ENCODE data around the gene KCNG4.

Gene KCNG4

DNA sequence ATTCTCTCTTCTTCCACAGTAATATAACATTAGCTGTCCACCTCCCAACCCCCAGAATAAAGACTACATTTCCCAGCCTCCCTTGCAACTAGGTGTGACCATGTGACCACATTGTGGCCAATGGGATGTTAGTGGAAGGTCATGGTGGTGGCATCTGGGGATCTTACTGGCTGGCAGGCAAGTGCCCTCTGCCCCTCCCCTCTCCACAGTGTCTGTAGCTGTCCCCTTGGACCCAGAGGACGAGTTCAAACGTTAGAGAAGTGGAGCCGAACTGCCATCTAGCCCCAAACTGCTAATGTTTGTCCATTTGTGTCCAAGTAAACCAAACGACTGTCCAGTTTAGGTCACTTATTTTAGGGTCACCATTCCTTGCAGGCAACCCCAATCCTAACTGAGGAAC, 26.6 kb upstream of the KCNG4 start:
- DNase-seq = peak in 52 of 56 donors; percentile 7 to 79 (median 39)

DNA sequence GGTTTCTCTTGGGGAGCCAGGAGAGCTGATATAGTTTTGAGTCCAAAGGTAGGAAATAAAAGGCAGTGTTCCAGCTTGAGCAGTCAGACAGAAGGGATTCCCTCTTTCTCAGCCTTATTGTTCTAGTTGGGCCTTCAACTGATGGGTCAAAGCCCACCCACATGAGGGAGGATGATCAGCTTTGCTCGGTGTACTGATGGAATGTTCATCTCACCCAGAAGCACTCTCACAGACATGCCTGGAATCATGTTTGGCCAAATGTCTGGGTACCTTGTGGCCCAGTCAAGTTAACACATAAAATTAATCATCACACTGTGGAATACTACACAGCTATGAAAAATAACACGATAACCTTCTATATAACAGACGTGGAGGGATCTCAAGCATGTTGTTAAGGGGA, 23.1 kb upstream of the KCNG4 start:
- no peak for DNase-seq

DNA sequence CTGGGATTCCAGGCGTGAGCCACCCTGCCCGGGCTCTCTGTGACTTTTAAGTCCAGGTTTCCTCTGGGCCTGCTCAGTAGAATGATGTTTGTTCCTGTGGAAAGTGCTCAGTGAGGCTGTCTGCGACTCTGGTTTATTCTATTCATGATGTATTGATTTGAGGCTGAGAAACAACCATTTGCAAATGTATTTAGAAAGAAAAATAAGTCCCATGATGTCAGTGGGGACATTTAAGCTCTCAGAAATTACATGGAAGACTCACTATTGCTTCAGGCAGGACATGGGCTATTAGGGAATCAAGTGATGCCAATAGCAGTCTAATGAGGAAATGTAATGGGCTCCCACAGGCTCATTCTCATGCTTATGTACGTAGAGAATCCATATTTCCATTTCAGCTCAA, 22.2 kb upstream of the KCNG4 start:
- DNase-seq = no peak

DNA sequence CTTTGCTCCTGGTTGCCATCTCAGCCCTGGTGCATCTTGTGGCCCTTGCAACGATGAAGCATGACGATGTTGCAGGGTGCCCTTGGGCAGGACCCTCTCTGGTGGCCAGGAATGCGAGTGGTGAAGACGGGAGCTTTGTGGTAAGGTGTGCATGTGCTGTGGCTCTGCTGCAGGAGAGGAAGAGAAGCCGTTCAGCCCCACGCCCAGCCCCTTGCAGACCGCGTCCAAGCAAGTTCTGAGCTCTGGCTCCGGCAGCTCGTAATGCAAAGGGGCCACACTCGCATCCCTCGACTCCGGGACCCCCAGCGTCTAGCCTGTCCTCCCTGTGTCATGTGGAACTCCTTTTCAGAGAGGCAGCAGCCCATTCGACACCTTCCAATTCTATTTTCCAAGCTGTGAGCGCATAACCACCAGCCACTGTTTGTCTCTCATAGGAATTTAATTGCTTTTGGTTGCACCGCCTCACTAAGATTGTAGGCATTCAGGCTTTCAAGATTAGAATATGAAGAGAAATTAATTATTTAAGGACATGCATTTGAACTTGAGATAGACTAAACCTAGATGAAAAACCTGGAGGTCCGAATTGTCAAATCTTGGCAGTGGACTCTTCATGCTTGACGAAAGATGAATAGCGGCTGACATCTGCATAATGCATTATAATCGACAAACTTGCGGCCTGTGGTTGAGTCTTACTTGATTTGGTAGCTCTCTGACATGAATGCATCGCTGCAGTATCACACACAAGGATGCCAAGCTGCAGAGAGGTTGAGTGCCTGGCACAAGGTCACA, 21.1 kb upstream of the KCNG4 start:
- DNase-seq = no peak

DNA sequence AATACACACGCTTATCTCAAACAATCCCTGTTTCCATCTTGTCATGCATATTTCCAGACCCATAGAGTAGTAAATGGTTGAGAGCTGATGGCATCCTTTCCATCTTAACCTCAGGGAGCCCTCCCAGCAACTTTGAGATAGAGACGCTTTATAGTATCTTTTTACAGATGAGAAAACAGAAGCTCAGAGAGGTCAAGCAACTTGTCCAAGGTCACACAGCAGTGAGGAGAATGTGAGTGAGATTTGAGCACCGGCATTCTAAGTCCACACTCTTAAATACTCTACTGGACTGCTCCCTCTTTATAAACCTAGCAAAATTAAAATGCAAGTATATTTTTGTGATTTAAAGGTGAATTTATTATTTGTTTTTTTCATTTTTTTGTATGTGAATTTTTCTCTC, 19.9 kb upstream of the KCNG4 start:
- no peak for DNase-seq

DNA sequence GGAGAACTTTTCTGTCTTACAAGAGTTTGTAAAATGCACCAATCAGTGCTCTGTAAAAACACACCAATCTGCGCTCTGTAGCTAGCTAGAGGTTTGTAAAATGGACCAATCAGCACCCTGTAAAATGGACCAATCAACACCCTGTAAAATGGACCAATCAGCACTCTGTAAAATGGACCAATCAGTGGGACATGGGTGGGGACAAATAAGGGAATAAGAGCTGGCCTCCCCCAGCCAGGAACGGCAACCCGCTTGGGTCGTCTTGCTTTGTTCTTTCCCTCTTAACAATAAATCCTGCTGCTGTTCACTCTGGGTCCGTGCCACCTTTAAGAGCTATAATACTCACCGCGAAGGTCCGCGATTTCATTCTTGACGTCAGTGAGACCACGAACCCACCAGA, 18.5 kb upstream of the KCNG4 start:
- DNase-seq = no peak

DNA sequence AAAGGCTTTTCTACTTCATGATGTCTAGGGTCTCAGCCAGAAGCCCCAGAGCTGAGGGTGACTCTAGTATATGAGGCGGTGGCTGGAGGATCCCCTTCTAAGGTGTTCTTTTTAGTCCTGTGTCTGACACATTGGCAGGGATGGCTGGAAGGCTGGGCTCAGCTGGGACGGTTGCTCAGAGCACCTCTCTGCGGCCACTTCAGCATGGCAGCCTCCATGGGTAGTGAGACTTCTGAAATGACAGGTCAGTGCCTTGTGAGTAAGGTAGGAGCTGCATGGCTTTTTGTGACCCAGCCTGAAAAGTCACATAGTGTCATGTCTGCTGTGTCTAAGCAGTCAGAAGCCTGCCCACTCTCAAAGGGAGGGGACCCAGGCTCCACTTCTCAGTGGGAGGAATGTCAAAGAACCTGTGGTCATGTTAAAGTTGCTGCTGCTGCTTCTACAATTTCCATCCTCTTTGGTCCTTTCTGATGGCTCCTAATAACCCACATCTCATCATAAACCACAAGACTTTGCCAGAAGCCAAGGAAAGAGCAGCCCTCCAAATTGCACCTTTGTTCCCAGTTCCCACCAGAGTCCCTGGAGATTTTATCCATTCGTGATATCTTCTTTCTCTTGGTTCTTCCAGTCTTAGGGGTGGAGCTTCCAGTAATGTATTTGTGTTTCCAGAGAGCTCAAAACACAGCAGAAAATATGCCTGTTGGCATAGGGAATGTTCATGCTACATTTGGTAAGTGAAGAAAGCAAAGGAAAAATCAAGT, 15.4 kb upstream of the KCNG4 start:
- no peak for DNase-seq

DNA sequence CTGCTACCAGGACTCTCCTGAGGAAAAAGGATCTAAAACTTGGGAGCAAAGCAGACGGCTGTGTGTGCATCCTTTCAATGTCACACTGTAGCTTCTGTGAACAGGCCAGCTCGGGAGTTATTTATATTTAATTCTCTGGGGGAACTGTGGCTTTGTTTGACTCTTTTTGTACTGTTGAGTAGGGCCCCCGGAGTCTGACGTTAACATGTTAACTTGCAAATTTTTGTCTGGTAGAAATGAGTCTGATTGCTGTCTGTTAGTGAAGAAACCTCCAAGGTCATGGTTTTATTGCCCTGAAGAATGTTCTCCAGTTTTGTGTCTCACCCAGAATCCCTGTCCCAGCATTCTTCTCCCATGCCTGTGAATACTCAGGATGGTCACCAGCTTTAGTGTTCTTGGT, 14.2 kb upstream of the KCNG4 start:
- DNase-seq = no peak

DNA sequence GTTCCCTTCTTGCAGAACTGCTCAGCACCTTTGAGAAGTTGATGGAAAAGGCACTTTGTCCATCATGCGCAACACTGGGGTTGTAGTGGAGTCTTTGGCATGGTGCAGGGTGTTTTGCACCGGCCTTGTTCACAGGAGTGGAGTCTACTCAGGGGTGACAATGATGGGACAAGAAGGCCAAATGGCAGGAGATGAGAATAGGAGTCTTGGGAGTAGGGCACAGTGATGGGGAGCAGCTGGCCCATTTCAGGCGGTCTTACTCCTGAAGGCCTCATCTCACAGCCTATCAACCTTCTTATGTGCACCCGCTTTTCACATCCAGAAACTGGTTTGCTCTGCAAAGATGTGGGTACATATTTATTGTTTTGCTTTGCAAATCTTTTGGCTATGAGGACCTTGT, 13.4 kb upstream of the KCNG4 start:
- no peak for DNase-seq

DNA sequence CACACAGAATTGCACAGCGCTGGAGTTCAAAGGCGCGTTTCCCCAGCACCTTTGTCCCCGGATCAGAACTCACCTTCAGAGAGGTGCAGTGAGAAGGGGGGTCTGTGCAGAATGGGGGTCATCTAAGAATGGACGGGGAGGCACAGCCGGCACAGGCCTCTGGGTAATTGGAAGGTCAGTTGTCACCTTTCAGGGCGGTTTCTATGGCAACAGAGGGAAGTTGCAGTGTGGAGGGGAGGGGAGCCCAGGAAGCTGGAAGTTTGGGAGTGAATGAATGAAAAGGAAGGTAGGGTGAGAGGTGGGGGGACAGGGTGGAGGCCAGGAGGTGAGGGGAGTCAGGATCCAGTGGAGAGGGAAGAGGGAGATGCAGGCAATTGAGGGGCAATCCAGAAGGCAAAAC, 12.4 kb upstream of the KCNG4 start:
- no peak for DNase-seq

DNA sequence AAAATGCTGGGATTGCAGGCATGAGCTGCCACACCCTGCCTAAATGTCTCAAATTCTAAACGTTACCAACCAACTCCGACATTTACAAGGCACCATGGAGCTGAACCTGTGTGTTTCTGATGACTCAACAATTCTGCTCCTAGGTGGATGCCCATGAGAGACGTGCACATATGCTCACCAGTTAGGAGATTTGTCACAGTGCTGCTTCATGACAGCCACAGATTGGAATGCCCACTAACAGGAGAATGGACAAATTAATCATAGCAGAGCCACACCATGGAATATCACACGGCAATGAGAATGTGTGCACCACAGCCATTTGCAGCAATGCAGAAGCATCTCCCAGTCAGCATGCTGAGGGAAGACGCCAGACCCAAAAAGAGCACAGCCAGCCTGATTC, 8.0 kb upstream of the KCNG4 start:
- DNase-seq = no peak

DNA sequence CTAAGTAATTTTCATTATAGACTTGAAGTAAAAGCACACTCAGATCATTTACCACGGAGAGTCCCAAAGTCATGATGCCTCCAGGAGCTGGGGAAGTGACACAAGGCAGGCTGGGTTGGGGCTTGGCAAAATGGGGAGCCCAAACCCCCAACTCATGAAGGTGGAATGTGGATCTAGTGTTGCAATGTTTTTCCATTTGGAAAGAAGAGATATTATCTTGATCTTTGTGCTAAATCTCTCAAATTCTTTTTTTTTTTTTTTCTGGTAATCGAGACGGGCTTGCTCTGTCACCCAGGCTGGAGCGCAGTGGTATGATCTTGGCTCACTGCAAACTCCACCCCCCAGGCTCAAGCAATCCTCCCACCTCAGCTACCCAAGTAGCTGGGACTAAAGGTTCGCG, 7.5 kb upstream of the KCNG4 start:
- DNase-seq = no peak

DNA sequence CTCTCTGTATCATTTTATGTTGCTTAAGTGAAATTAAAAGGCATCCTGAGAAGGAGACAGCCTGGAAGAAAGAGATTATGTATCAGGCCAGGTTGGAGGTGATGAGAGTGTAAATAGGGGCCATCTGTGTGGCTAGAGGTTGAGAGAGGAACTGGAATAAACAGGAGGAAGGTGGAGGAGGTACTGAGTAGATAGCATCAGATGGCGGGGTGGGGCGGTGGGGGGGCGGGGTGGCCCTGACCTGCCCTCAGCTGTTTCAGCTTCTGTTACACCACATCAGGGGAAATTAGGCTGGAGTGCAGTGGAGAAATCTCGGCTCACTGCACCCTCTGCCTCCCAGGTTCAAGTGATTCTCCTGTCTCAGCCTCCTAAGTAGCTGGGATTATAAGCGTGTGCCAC, 6.9 kb upstream of the KCNG4 start:
- DNase-seq = no peak

DNA sequence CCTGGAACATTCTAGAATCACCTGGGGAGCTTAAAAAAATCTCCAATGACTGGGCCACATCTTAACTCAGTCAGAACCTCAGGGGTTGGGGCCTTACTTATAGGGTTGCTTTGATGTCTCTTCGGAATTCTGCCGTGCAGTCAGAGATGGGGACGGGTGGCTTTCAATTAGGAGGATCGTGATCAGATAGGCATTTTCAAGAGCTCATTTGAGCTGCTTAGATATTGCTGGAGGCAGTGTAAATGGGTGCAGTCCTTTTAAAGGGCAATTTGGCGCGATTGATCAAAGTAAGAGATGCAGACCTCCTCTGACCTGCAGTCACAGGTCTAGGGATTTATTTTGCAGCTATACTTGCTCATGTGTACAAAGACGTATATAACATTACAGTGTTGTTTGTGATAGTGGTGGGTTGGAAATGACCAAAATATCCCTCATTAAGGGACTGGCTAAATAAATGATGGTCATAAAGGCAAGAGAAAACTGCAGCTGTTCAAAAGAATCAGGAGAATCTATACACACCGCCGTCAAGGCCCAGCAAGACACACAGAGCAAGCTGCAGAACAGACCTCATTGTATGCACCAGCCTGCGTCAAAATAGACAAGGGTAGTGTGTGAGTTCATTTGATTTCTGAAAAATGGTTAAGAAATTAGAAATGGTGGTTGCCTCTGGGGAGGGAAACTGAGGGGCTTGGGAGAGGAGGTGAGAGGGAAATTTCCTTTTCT, 6.3 kb upstream of the KCNG4 start:
- no peak for DNase-seq

DNA sequence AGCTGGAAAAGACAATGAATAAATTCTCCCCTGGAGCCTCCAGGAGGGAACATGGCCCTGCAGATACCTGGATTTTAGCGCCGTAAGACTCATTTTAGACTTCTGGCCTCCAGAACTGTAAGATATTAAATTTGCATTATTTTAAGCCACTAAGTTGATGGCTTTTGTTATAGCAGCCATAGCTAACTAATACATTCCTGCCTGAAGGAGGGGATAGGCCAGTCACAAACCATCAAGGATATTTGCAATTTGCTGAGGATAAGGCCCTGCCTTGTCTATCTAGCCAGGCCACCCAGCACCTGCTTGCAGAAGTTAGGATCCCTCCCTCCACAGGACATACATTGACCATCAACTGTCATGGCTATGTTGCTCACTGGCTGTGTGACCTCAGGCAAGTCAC, 4.9 kb upstream of the KCNG4 start:
- DNase-seq = no peak

DNA sequence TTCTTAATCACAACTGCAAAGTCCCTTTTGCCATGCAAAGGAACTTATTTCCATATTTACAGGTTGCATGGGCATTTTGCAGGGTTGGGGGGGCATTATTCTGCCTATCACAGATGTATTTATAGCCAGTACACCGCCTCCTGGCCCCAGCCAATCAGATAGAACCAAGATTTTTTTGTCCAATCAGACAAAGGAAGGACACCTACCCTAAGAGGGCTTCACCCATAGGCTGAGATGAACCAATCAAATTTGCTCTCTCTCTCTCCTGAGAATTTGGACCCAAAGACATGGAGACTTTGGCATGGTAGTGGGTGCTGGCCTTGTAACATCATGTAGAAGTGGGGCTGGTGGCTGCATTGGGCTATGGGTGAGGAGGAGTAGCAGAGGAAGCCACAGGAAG, 3.9 kb upstream of the KCNG4 start:
- no peak for DNase-seq

DNA sequence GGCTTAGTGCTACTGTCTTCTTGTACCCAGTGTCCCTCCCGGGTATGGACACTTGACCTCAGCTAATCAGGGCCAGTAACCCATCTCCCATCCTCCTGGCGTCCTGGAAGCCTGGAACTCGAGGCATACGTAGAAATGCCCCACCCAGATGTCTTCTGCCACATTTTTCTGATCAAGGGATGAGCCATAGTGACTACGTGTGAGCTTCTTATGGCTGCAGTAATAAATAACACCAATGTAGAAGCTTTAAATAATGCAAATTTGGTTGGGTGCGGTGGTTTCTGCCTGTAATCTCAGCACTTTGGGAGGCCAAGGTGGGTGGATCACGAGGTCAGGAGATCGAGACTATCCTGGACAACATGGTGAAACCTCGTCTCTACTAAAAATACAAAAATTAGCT, 3.0 kb upstream of the KCNG4 start:
- DNase-seq = no peak

DNA sequence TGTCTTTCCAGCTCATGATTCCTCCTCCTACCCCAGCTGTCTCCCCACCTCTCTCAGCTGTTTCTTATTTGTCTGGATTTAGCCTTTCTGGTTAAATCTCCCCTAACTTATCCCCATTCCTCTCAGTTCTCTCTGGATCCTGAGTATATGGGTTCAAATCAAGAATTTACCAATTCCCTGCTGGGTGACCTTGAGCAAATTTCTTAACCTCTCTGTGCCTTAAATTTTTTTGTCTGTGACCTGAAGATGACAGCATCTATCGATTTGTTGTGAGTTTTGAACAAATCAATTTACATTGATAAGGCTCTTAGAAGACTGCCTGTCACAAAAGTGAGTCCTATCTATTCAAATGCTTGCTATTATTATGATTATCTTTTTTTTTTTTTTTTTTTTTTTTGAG, 2.0 kb upstream of the KCNG4 start:
- no peak for DNase-seq

DNA sequence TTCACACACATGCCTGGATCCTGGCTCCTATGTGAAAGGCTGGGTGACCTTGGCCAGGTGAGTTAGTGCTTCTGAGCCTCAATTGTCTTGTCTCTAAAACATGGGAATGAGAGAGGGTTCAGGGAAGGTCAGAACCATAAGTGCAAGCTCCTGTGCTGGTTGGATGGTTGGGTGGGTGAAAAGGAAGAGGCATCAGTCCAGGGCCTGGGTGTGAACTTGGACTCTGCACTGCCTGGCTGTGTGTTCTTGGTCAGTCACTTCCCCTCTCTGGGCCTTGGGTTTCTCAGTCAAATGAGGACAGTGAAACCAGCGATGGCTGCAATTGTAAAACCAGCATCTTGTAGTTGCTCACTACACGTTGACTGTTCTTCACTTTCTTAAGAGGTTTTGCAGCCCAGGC, 643 bp upstream of the KCNG4 start:
- no peak for DNase-seq

DNA sequence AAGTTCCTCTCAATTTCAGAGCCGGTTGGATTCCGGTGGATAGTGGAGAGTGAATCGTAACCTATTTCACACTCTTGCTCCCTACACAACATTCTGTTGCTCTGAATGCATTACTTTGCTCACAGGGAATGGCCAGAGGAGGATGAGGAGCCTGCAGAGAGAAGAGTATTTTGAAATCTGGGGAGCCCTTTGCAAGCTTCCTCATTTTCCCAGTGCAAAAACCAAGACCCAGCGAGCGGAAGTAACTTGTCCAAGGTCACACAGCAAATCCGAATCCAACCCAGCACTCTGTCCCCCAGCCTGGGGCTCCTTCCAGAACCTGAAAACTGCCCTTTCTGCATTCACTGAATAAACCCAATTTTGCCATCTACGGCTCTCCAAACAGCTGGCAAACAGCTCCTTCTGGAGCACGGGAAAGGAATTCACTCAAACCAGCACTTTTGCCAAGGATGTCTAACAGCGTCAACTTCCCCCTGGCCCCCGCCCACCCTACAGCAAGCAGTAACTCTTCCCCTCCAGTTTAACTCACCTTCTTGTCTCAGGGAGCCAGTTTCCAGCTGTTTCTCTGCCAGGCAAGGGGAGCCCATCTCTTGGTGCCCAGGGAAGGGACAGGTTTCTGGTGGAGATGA, 557 bp downstream of the KCNG4 start:
- DNase-seq = no peak

DNA sequence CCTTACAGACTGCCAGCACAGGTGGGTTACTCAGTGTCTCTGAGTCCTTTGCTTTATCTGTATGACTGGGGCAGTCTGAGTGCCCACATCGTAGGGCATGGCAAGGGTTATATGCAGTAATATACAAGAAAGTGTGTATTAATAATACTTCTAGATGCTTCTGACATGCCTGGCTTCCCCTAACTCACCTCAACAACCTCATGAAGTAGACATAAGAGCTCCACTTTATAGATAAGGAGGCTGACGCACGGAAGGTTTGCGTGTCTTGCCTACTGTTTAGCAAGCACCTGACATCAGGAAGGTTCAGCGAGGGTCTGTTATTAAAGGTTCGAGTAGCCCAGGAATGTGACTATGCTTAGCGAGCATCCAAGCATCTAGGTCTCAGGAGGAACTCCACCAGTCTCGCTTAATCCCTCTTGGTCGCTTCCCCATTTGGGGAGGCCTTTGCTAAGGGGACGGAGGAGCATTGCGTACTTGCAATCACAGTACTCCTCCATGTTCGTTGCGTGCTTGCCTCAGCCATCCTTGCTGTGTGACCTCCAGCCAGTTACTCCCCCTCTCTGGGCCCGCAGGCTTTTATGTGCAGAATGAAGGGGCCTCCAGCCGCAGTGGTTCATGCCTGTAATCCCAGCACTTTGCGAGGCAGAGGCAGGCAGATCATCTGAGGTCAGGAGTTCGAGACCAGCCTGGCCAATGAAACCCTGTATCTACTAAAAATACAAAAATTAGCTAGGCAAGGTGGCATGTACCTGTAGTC, 1.6 kb downstream of the KCNG4 start:
- DNase-seq = no peak

Data from nucleus accumbens (tissue), 56 donors.